ENCODE data around the gene ANKH.

Gene ANKH

GRCh38 chr5:14771972-14772371, 99.6 kb downstream of the ANKH start:
- no peak for DNase-seq (ENCODE audit: low read depth)
- TF ChIP-seq CTCF (IDR thresholded peaks at IDR 0.05; ENCODE audit: control insufficient read depth, insufficient read depth, low read depth, low read length, missing control alignments) = no peak
- no peak overlapping the region for H3K4me3 ChIP-seq (ENCODE audit: control insufficient read depth, low read depth, low read length)

- no peak for TF ChIP-seq CTCF (IDR thresholded peaks at IDR 0.05; ENCODE audit: control insufficient read depth, insufficient read depth, low read depth, low read length, missing control alignments)
Observed at GRCh38 chr5:14771189-14771588, 100.4 kb downstream of the ANKH start.

GRCh38 chr5:14768508-14769365, 102.8 kb downstream of the ANKH start:
- TF ChIP-seq CTCF (IDR thresholded peaks at IDR 0.05; ENCODE audit: control insufficient read depth, insufficient read depth, low read depth, low read length, missing control alignments) = no peak
- DNase-seq (ENCODE audit: low read depth) = no peak
- no peak overlapping the region for H3K4me3 ChIP-seq (ENCODE audit: control insufficient read depth, low read depth, low read length)

More at GRCh38 chr5:14771189-14771588, 100.4 kb downstream of the ANKH start:
- DNase-seq (ENCODE audit: low read depth) = no peak
- H3K4me3 ChIP-seq (ENCODE audit: control insufficient read depth, low read depth, low read length) = no peak overlapping the region

- H3K4me3 ChIP-seq (ENCODE audit: control insufficient read depth, low read depth, low read length) = no peak overlapping the region
- no peak for DNase-seq (ENCODE audit: low read depth)
- TF ChIP-seq CTCF (IDR thresholded peaks at IDR 0.05; ENCODE audit: control insufficient read depth, insufficient read depth, low read depth, low read length, missing control alignments) = no peak
Observed at GRCh38 chr5:14767735-14768507, 103.7 kb downstream of the ANKH start.

GRCh38 chr5:14767053-14767452, 104.5 kb downstream of the ANKH start:
- TF ChIP-seq CTCF (IDR thresholded peaks at IDR 0.05; ENCODE audit: control insufficient read depth, insufficient read depth, low read depth, low read length, missing control alignments) = no peak
- no peak for DNase-seq (ENCODE audit: low read depth)
- no peak overlapping the region for H3K4me3 ChIP-seq (ENCODE audit: control insufficient read depth, low read depth, low read length)

- no peak overlapping the region for H3K4me3 ChIP-seq (ENCODE audit: control insufficient read depth, low read depth, low read length)
- DNase-seq (ENCODE audit: low read depth) = no peak
- no peak for TF ChIP-seq CTCF (IDR thresholded peaks at IDR 0.05; ENCODE audit: control insufficient read depth, insufficient read depth, low read depth, low read length, missing control alignments)
Observed at GRCh38 chr5:14766584-14766983, 105.0 kb downstream of the ANKH start.
